Erythroblast (primary cell): ENCODE measurements around the gene ZNF830.

Source experiments
- GATA1 ChIP-seq: IDR thresholded peaks from 2 replicates; pipeline ENCODE4 v1.6.1; 2011; ENCODE audit warnings: low read depth, mild to moderate bottlenecking, control low read depth, low read length, moderate library complexity
- POLR2A ChIP-seq: IDR thresholded peaks from 2 replicates; pipeline ENCODE4 v1.6.1; 2011; ENCODE audit warnings: mild to moderate bottlenecking, low read length

DNA sequence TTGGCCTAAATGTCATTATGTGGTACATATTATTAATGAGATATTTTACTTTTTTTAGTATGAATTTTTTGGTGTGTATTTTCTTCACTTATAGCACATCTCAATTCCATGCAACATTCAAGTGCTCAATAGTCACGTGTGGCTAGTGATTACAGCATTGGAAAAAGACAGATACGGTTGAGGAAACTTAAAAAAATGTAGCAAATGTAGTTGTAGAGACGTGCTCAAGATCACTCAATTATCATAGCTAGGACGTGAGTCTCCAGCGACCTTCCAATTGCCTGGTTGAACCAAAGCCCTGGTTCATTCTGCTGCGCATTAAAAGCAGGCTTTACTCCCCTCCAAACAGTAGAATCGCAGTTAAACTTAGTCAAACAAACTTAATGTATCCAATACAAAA, 17.8 kb downstream of the ZNF830 start:
- TF ChIP-seq POLR2A (no peak), GATA1 (no peak)
